ENCODE data around the gene PDCD10.
A peak's percentile ranks its signal among the peaks of the same experiment; 100 is the strongest.

Gene PDCD10

GRCh38 chr3:167733961-167734497 is 663 bp downstream of the PDCD10 start:
- no peaks in the 10 kb centered on the region for H3K27me3 ChIP-seq (ENCODE audit: insufficient read depth, low read depth, severe bottlenecking)
- H3K9me3 ChIP-seq (ENCODE audit: severe bottlenecking), result no peaks in the 10 kb centered on the region
- TF ChIP-seq CTCF (IDR thresholded peaks at IDR 0.05; ENCODE audit: low read depth, low read length), result no peak
- peak overlapping the region; percentile 74 for H3K4me3 ChIP-seq (ENCODE audit: low read depth, low read length)
- no peak for DNase-seq
- H3K36me3 ChIP-seq, result no peaks in the 10 kb centered on the region
- peak overlapping the region; percentile 76 for H3K27ac ChIP-seq

GRCh38 chr3:167732313-167733065 is 2.2 kb downstream of the PDCD10 start:
- Histone ChIP-seq H3K27me3 (ENCODE audit: insufficient read depth, low read depth, severe bottlenecking) (no peaks in the 10 kb centered on the region), H3K27ac (no peak overlapping the region), H3K4me3 (ENCODE audit: low read depth, low read length) (no peak overlapping the region), H3K36me3 (no peaks in the 10 kb centered on the region), H3K9me3 (ENCODE audit: severe bottlenecking) (no peaks in the 10 kb centered on the region)
- TF ChIP-seq CTCF (IDR thresholded peaks at IDR 0.05; ENCODE audit: low read depth, low read length), result no peak
- no peak for DNase-seq

GRCh38 chr3:167731393-167731792 is 3.3 kb downstream of the PDCD10 start:
- no peak for TF ChIP-seq CTCF (IDR thresholded peaks at IDR 0.05; ENCODE audit: low read depth, low read length)
- Histone ChIP-seq H3K27me3 (ENCODE audit: insufficient read depth, low read depth, severe bottlenecking) (no peaks in the 10 kb centered on the region), H3K4me3 (ENCODE audit: low read depth, low read length) (no peak overlapping the region), H3K36me3 (no peaks in the 10 kb centered on the region), H3K27ac (no peak overlapping the region), H3K9me3 (ENCODE audit: severe bottlenecking) (no peaks in the 10 kb centered on the region)
- DNase-seq, result no peak

- Histone ChIP-seq H3K27ac (no peak overlapping the region), H3K27me3 (ENCODE audit: insufficient read depth, low read depth, severe bottlenecking) (no peaks in the 10 kb centered on the region), H3K36me3 (no peaks in the 10 kb centered on the region), H3K9me3 (ENCODE audit: severe bottlenecking) (no peaks in the 10 kb centered on the region), H3K4me3 (ENCODE audit: low read depth, low read length) (no peak overlapping the region)
- no peak for DNase-seq
- TF ChIP-seq CTCF (IDR thresholded peaks at IDR 0.05; ENCODE audit: low read depth, low read length), result no peak
Observed at GRCh38 chr3:167729591-167729990, 5.1 kb downstream of the PDCD10 start.

GRCh38 chr3:167728632-167729323 is 5.9 kb downstream of the PDCD10 start:
- no peak for DNase-seq

More at GRCh38 chr3:167728632-167729323, 5.9 kb downstream of the PDCD10 start:
- Histone ChIP-seq H3K27me3 (ENCODE audit: insufficient read depth, low read depth, severe bottlenecking) (no peaks in the 10 kb centered on the region), H3K4me3 (ENCODE audit: low read depth, low read length) (no peak overlapping the region), H3K27ac (no peak overlapping the region), H3K9me3 (ENCODE audit: severe bottlenecking) (no peaks in the 10 kb centered on the region), H3K36me3 (no peaks in the 10 kb centered on the region)
- no peak for TF ChIP-seq CTCF (IDR thresholded peaks at IDR 0.05; ENCODE audit: low read depth, low read length)

Measured in WERI-Rb-1 (cell line).